SU-DHL-6 (cell line): Measurements from ENCODE around the gene PKNOX2.

ENCODE experiments used
- H2AFZ ChIP-seq: fragments of 200-600 bp; sonication (generic); 2 replicates; pipeline ENCODE4 v1.6.1; 2014; ENCODE audit warnings: low read depth, mild to moderate bottlenecking, moderate library complexity, mixed read lengths, antibody characterized with exemption, low read length; ENCODE audit not compliant: severe bottlenecking
- H3F3A ChIP-seq: fragments of 200-600 bp; shearing (Covaris generic); 2 replicates; pipeline ENCODE4 v1.6.0; 2016; ENCODE audit warnings: antibody characterized with exemption, mild to moderate bottlenecking; ENCODE audit not compliant: insufficient read depth
- H3K27ac ChIP-seq: fragments of 200-600 bp; sonication (generic); 2 replicates; pipeline ENCODE4 v1.5.1; 2016; ENCODE audit warnings: low read depth, mild to moderate bottlenecking, low read length, moderate library complexity, mixed read lengths
- H3K27me3 ChIP-seq: fragments of 200-600 bp; sonication (generic), shearing (Covaris generic); 2 replicates; pipeline ENCODE4 v1.6.0; 2014; ENCODE audit warnings: mild to moderate bottlenecking, low read length
- H3K36me3 ChIP-seq: fragments of 200-600 bp; sonication (generic); 2 replicates; pipeline ENCODE4 v1.6.1; 2014; ENCODE audit warnings: mild to moderate bottlenecking, low read length, mixed read lengths
- H3K4me2 ChIP-seq: fragments of 300-600, 200-600 bp; shearing (Covaris generic), sonication (generic); 2 replicates; pipeline ENCODE4 v1.6.0; 2014; ENCODE audit warnings: low read length, low read depth, mild to moderate bottlenecking; ENCODE audit not compliant: poor library complexity, severe bottlenecking
- H3K4me3 ChIP-seq: fragments of 200-600 bp; sonication (generic); 2 replicates; pipeline ENCODE4 v1.5.1; 2014; ENCODE audit warnings: antibody characterized with exemption, low read length, mild to moderate bottlenecking, mixed read lengths; ENCODE audit not compliant: insufficient read depth, poor library complexity, severe bottlenecking
- H3K79me2 ChIP-seq: fragments of 200-600 bp; sonication (generic); 2 replicates; pipeline ENCODE4 v1.6.1; 2014; ENCODE audit warnings: mild to moderate bottlenecking, low read length, moderate library complexity; ENCODE audit not compliant: insufficient read depth
- H3K9ac ChIP-seq: fragments of 200-600 bp; sonication (generic); 2 replicates; pipeline ENCODE4 v1.7.0; 2014; ENCODE audit warnings: mild to moderate bottlenecking, low read length
- H3K9me2 ChIP-seq: fragments of 200-600 bp; sonication (generic); replicated peaks from 2 replicates; pipeline ENCODE4 v1.6.1; 2014; ENCODE audit warnings: low read length; ENCODE audit not compliant: insufficient read depth
- H3K9me3 ChIP-seq: fragments of 200-600 bp; sonication (generic); 2 replicates; pipeline ENCODE4 v1.6.1; 2014; ENCODE audit warnings: low read length, mixed read lengths; ENCODE audit not compliant: insufficient read depth
- H4K20me1 ChIP-seq: fragments of 200-600 bp; sonication (generic); 2 replicates; pipeline ENCODE4 v1.6.1; 2014; ENCODE audit warnings: low read depth, mild to moderate bottlenecking, antibody characterized with exemption, low read length, moderate library complexity, mixed read lengths
- CTCF ChIP-seq: fragments of 200-600 bp; sonication (generic); IDR thresholded peaks from one replicate; pipeline ENCODE4 v1.5.1; 2017; ENCODE audit warnings: antibody characterized with exemption, mild to moderate bottlenecking, low read length, moderate library complexity; ENCODE audit not compliant: insufficient read depth, poor library complexity, severe bottlenecking
- EZH2phosphoT487 ChIP-seq: fragments of 200-600 bp; sonication (generic), shearing (Covaris generic); conservative IDR thresholded peaks from 2 replicates; pipeline ENCODE4 v1.6.1; 2018; ENCODE audit warnings: mild to moderate bottlenecking, antibody characterized with exemption, low read length, moderate library complexity, mixed read lengths

PKNOX2 gene

GRCh38 chr11:125129316-125129993 lies 35.1 kb upstream of the PKNOX2 start:
- Histone ChIP-seq H3K79me2 (no peaks in the 10 kb centered on the region), H3K36me3 (no peaks in the 10 kb centered on the region), H2AFZ (no peak overlapping the region), H3K4me3 (no peak overlapping the region), H3K9me3 (no peaks in the 10 kb centered on the region), H3F3A (no peaks in the 10 kb centered on the region), H4K20me1 (no peaks in the 10 kb centered on the region), H3K9me2 (no peaks in the 10 kb centered on the region), H3K9ac (no peak overlapping the region), H3K27me3 (no peaks in the 10 kb centered on the region), H3K4me2 (no peak overlapping the region), H3K27ac (no peak overlapping the region)
- no peak for TF ChIP-seq CTCF
- no peak for TF ChIP-seq EZH2phosphoT487

DNA sequence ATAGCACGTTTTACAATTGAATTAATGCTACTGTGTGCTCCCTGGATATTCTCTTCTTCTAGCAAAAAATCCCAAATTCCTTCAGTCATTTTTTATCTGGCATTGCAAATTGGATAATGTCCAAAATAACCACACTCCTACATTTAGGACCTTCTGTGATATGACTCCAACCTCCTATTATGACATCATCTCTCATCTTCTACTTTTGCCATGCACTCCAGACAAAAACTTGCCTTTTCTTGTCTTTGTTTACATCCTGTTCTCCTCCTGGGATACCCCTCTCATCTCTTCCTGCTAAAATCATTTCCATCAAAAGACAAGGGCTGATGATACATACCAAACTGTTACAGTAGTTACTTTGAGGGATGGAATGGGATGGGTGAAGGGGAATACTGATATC lies 32.5 kb upstream of the PKNOX2 start:
- Histone ChIP-seq H3K79me2 (no peaks in the 10 kb centered on the region), H3K4me3 (no peak overlapping the region), H3K27me3 (no peaks in the 10 kb centered on the region), H3K9ac (no peak overlapping the region), H3K9me3 (no peaks in the 10 kb centered on the region), H4K20me1 (no peaks in the 10 kb centered on the region), H3K4me2 (no peak overlapping the region), H3K27ac (no peak overlapping the region), H2AFZ (no peak overlapping the region), H3K36me3 (no peaks in the 10 kb centered on the region), H3F3A (no peaks in the 10 kb centered on the region), H3K9me2 (no peaks in the 10 kb centered on the region)
- TF ChIP-seq CTCF: no peak
- no peak for TF ChIP-seq EZH2phosphoT487

DNA sequence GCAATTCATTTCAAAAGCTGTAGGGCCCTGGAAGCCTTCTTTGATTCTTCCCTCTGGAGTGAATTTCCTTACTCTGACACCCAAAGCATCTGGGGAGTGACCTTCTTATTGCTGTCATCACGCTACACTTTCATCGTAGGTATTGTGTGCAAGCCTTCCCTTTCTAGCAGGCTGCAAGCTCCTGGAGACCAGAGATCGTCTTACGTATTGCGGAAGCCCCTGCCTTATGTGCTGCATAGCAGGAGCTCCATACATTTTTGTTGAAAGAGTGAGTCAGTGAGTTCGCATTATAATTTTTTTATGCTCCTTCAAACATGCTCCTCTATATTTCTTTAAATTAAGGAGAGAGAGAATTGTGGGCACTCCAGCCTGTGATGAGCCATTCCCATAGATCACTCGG lies 32.0 kb upstream of the PKNOX2 start:
- Histone ChIP-seq H3F3A (no peaks in the 10 kb centered on the region), H3K9ac (no peak overlapping the region), H3K27ac (no peak overlapping the region), H3K79me2 (no peaks in the 10 kb centered on the region), H3K9me2 (no peaks in the 10 kb centered on the region), H3K4me3 (no peak overlapping the region), H3K9me3 (no peaks in the 10 kb centered on the region), H3K4me2 (no peak overlapping the region), H3K36me3 (no peaks in the 10 kb centered on the region), H2AFZ (no peak overlapping the region), H3K27me3 (no peaks in the 10 kb centered on the region), H4K20me1 (no peaks in the 10 kb centered on the region)
- TF ChIP-seq CTCF (no peak), EZH2phosphoT487 (no peak)
